Measurements from ENCODE around the gene IL2RA.

The IL2RA gene

DNA sequence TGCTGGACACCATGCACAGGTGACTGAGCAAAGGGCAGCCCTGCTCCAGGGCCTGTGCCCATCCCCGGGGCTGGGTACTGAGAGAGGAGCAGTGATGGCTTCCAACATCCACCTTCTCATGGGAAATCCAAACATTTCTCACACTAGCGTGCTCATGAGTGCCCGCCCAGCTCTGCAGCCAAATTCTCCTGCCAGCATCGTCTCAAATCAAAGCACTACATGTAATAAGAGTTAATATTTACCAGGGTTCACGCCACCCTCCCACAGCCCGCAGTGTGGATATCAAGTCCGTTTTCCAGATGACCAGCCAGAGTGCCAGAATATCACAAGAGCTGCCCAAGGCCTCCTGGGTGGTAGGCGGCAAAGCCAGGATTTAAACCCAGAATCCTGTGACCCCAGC lies 96.9 kb downstream of the IL2RA start:
- no peaks in the 10 kb centered on the region; the same call in 1 of the 2 replicates for H3K36me3 ChIP-seq (ENCODE audit: insufficient read depth, low read length)
- no peaks in the 10 kb centered on the region for H4K20me1 ChIP-seq (ENCODE audit: insufficient read depth, low read length)
- H3K4me2 ChIP-seq (ENCODE audit: low read length), result no peak overlapping the region
- TF ChIP-seq CTCF (IDR thresholded peaks at IDR 0.05; ENCODE audit: low read length), result no peak
- no peak for TF ChIP-seq EZH2 (IDR thresholded peaks at IDR 0.05; ENCODE audit: borderline replicate concordance, low read length)
- no peaks in the 10 kb centered on the region for H3K9me3 ChIP-seq (ENCODE audit: low read length)
- no peak overlapping the region for H2AFZ ChIP-seq (ENCODE audit: low read length)
- no peaks in the 10 kb centered on the region for H3K79me2 ChIP-seq (ENCODE audit: insufficient read depth, low read length)
- H3K27ac ChIP-seq (ENCODE audit: low read depth, low read length, poor library complexity, severe bottlenecking), result no peak overlapping the region
- no peak overlapping the region for H3K4me3 ChIP-seq (ENCODE audit: low read depth, low read length, poor library complexity, severe bottlenecking)
- no peaks in the 10 kb centered on the region for H3F3A ChIP-seq (ENCODE audit: insufficient read depth, low read length)
- no peaks in the 10 kb centered on the region for H3K27me3 ChIP-seq (ENCODE audit: insufficient read depth, low read length)
- no peak overlapping the region for H3K9ac ChIP-seq (ENCODE audit: low read length)
- no peaks in the 10 kb centered on the region for H3K4me1 ChIP-seq (ENCODE audit: insufficient read depth, low read length, severe bottlenecking)
- H3K9me2 ChIP-seq (ENCODE audit: low read depth, low read length), result no peaks in the 10 kb centered on the region

DNA sequence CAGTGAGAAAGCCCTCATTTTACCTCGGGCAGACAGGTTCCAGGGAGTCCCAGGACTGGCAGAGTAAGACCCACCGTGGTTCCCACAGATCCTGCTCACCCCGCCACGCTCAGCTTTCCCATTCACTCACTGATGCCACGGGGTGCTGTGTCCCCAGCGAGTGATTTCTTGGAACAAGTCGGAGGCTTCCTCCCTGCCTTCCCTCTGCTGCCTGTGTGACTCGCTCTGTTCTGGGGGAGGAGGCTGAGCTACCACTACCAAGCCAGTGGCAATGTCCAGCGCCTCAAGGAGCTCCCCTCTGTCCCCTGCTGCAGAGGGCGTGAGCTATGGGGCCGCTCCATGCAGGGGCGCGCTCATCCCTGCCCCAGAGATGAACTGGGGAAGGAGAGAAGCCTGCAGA lies 97.4 kb downstream of the IL2RA start:
- no peaks in the 10 kb centered on the region for H3K9me3 ChIP-seq (ENCODE audit: low read length)
- no peaks in the 10 kb centered on the region for H3K27me3 ChIP-seq (ENCODE audit: insufficient read depth, low read length)
- H3K9me2 ChIP-seq (ENCODE audit: low read depth, low read length), result no peaks in the 10 kb centered on the region
- no peaks in the 10 kb centered on the region for H3K4me1 ChIP-seq (ENCODE audit: insufficient read depth, low read length, severe bottlenecking)
- no peak overlapping the region for H2AFZ ChIP-seq (ENCODE audit: low read length)
- no peak overlapping the region for H3K9ac ChIP-seq (ENCODE audit: low read length)
- no peaks in the 10 kb centered on the region for H4K20me1 ChIP-seq (ENCODE audit: insufficient read depth, low read length)
- TF ChIP-seq CTCF (IDR thresholded peaks at IDR 0.05; ENCODE audit: low read length) (no peak), EZH2 (IDR thresholded peaks at IDR 0.05; ENCODE audit: borderline replicate concordance, low read length) (no peak)
- H3K79me2 ChIP-seq (ENCODE audit: insufficient read depth, low read length), result no peaks in the 10 kb centered on the region
- no peak overlapping the region for H3K27ac ChIP-seq (ENCODE audit: low read depth, low read length, poor library complexity, severe bottlenecking)
- H3K4me2 ChIP-seq (ENCODE audit: low read length), result no peak overlapping the region
- H3F3A ChIP-seq (ENCODE audit: insufficient read depth, low read length), result no peaks in the 10 kb centered on the region
- H3K36me3 ChIP-seq (ENCODE audit: insufficient read depth, low read length), result no peaks in the 10 kb centered on the region; the same call in 1 of the 2 replicates
- no peak overlapping the region for H3K4me3 ChIP-seq (ENCODE audit: low read depth, low read length, poor library complexity, severe bottlenecking)

DNA sequence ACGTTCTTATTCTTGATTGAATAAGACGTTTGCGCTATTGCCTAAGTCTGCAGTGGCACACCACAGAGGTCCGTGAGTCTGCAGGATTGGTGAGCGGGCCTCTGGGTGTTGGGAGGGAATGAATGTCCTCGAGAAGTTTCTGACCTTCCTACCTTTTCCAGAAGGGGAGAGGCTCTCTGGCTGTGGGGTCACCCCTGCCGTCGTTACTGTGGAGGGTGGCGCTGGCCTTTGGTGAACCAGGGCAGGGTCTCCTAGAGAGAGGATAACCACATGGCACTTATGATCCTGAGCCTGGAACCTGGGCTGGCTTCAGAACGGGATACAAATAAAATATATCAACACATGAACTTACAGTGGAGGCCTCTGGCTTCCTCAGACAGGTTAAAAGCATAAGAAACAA lies 98.6 kb downstream of the IL2RA start:
- H2AFZ ChIP-seq (ENCODE audit: low read length), result no peak overlapping the region
- no peak overlapping the region for H3K4me2 ChIP-seq (ENCODE audit: low read length)
- no peaks in the 10 kb centered on the region for H3K4me1 ChIP-seq (ENCODE audit: insufficient read depth, low read length, severe bottlenecking)
- H3K9me3 ChIP-seq (ENCODE audit: low read length), result no peaks in the 10 kb centered on the region
- no peaks in the 10 kb centered on the region; the same call in 1 of the 2 replicates for H3K36me3 ChIP-seq (ENCODE audit: insufficient read depth, low read length)
- TF ChIP-seq EZH2 (IDR thresholded peaks at IDR 0.05; ENCODE audit: borderline replicate concordance, low read length) (no peak), CTCF (IDR thresholded peaks at IDR 0.05; ENCODE audit: low read length) (no peak)
- peaks cover 6% of the 10 kb centered on the region; the same call in 1 of the 2 replicates for H3K27me3 ChIP-seq (ENCODE audit: insufficient read depth, low read length)
- no peaks in the 10 kb centered on the region for H3F3A ChIP-seq (ENCODE audit: insufficient read depth, low read length)
- no peaks in the 10 kb centered on the region for H4K20me1 ChIP-seq (ENCODE audit: insufficient read depth, low read length)
- no peaks in the 10 kb centered on the region for H3K79me2 ChIP-seq (ENCODE audit: insufficient read depth, low read length)
- H3K27ac ChIP-seq (ENCODE audit: low read depth, low read length, poor library complexity, severe bottlenecking), result no peak overlapping the region
- no peak overlapping the region for H3K9ac ChIP-seq (ENCODE audit: low read length)
- no peaks in the 10 kb centered on the region for H3K9me2 ChIP-seq (ENCODE audit: low read depth, low read length)
- H3K4me3 ChIP-seq (ENCODE audit: low read depth, low read length, poor library complexity, severe bottlenecking), result no peak overlapping the region
